M059J (cell line): ENCODE data around the gene PPCS. TPM values are rescaled to one million over a fixed set of nuclear protein-coding genes. Genes with fewer than 3 reads are reported as not detected.

Experiments used
- total RNA-seq: library from RNA; depleted of rRNA; stranded (reverse); fragments of >200 nt; shearing (Covaris generic); gene quantifications from 2 replicates; pipeline ENCODE4 v1.2.3, GENCODE V29; 2014; rRNA removed

PPCS gene
- total RNA-seq, 1 experiment from 2014 or later: 81.7 TPM

Other genes starting within 250 kb of the PPCS start
- gene FOXJ3, start 121.3 kb upstream of the PPCS start, total RNA-seq: 22.0 and 31.9 TPM in 2 replicates
- gene RIMKLA, start 75.8 kb upstream of the PPCS start, total RNA-seq: not detected in 2 replicates
- gene ZMYND12, start 521 bp upstream of the PPCS start, total RNA-seq: 0.10 TPM in 1 of 2 replicates, not detected in the other
- gene CCDC30, start 6.7 kb downstream of the PPCS start, total RNA-seq: 0.34 TPM in 1 of 2 replicates, not detected in the other
- gene PPIH, start 201.9 kb downstream of the PPCS start, total RNA-seq: 88.9 and 99.8 TPM in 2 replicates
- gene YBX1, start 225.9 kb downstream of the PPCS start, total RNA-seq: 851 and 884 TPM in 2 replicates